CD14-positive monocyte (primary cell): Measurements from ENCODE around the gene SLC35F2. TPM values are rescaled to one million over a fixed set of nuclear protein-coding genes. Genes with fewer than 3 reads are reported as not detected.
A peak's percentile ranks its signal among the peaks of the same experiment; 100 is the strongest.

ENCODE experiments used
- DNase-seq, 3 donors: peaks; one replicate each; pipeline ENCODE4 v3.0.0-alpha.2; 2011 to 2022
- H2AFZ ChIP-seq: 2 replicates; pipeline ENCODE4 v1.6.0; 2012; ENCODE audit warnings: mild to moderate bottlenecking, low read depth, low read length, inconsistent platforms; ENCODE audit not compliant: insufficient read depth, poor library complexity, severe bottlenecking
- H3K27ac ChIP-seq, 2 donors: 1 replicate in 1 of 2; 2 replicates in 1 of 2; pipeline ENCODE4 v1.5.1; 2012 to 2013; ENCODE audit warnings: low read length in 2 of 2, control low read depth in 1 of 2, inconsistent platforms in 1 of 2, low read depth in 1 of 2, mild to moderate bottlenecking in 1 of 2
- H3K27me3 ChIP-seq, 2 donors: one replicate each; pipeline versions ENCODE4 v1.6.0 to v1.6.1; 2011 to 2013; ENCODE audit warnings: low read length in 2 of 2; ENCODE audit not compliant: control insufficient read depth in 2 of 2, insufficient read depth in 2 of 2
- H3K36me3 ChIP-seq, 2 donors: replicated peaks in 1 of 2; 1 replicate in 1 of 2; 2 replicates in 1 of 2; pipeline versions ENCODE4 v1.5.1 to v1.6.1; 2012 to 2013; ENCODE audit warnings: low read length in 2 of 2, control low read depth in 1 of 2, inconsistent platforms in 1 of 2, mild to moderate bottlenecking in 1 of 2; ENCODE audit not compliant: insufficient read depth in 2 of 2, control insufficient read depth in 1 of 2
- H3K4me1 ChIP-seq, 2 donors: 1 replicate in 1 of 2; 2 replicates in 1 of 2; pipeline versions ENCODE4 v1.5.1 to v1.6.1; 2012 to 2013; ENCODE audit warnings: low read length in 2 of 2, control low read depth in 1 of 2, inconsistent platforms in 1 of 2, mild to moderate bottlenecking in 1 of 2, moderate library complexity in 1 of 2; ENCODE audit not compliant: insufficient read depth in 2 of 2, control insufficient read depth in 1 of 2
- H3K4me2 ChIP-seq: replicated peaks from 2 replicates; pipeline ENCODE3; 2012; ENCODE audit warnings: low read length, moderate library complexity, mild to moderate bottlenecking; ENCODE audit not compliant: poor library complexity, severe bottlenecking; ENCODE audit errors: extremely low read depth
- H3K4me3 ChIP-seq, 3 experiments: fragments of 200-600 bp in 1 of 3; sonication (generic) in 1 of 3; replicated peaks in 1 of 3; 1 replicate in 2 of 3; 2 replicates in 1 of 3; pipeline ENCODE4 v1.5.1; 2011 to 2013; ENCODE audit warnings: low read length in 3 of 3, mild to moderate bottlenecking in 3 of 3, control low read depth in 2 of 3, low read depth in 2 of 3, inconsistent platforms in 1 of 3, moderate library complexity in 1 of 3
- H3K79me2 ChIP-seq: 2 replicates; pipeline ENCODE4 v1.6.0; 2012; ENCODE audit warnings: mild to moderate bottlenecking, control low read depth, inconsistent platforms, low read length, moderate library complexity; ENCODE audit not compliant: insufficient read depth
- H3K9ac ChIP-seq: 2 replicates; pipeline ENCODE4 v1.6.0; 2017; ENCODE audit warnings: low read length, mild to moderate bottlenecking; ENCODE audit not compliant: insufficient read depth, poor library complexity, severe bottlenecking
- H3K9me3 ChIP-seq, 2 donors: replicated peaks in 1 of 2; 1 replicate in 1 of 2; 2 replicates in 1 of 2; pipeline versions ENCODE4 v1.5.1 to v1.6.1; 2012 to 2013; ENCODE audit warnings: low read length in 2 of 2, control low read depth in 1 of 2; ENCODE audit not compliant: control insufficient read depth in 1 of 2, insufficient read depth in 1 of 2
- H4K20me1 ChIP-seq: 2 replicates; pipeline ENCODE4 v1.6.0; 2012; ENCODE audit warnings: mild to moderate bottlenecking, low read length, control low read depth, moderate library complexity; ENCODE audit not compliant: insufficient read depth
- H3K27ac Mint-ChIP-seq, 7 donors: one replicate each; pipeline ENCODE4 v1.8.0; 2020; ENCODE audit warnings: mild to moderate bottlenecking in 7 of 7, mixed read lengths in 7 of 7, moderate library complexity in 6 of 7, inconsistent platforms in 2 of 7
- H3K27me3 Mint-ChIP-seq, 3 donors: one replicate each; pipeline ENCODE4 v1.8.0; 2021 to 2022; ENCODE audit warnings: low read depth in 3 of 3, mild to moderate bottlenecking in 3 of 3, mixed read lengths in 3 of 3, moderate library complexity in 3 of 3, inconsistent platforms in 1 of 3
- H3K36me3 Mint-ChIP-seq, 2 donors: one replicate each; pipeline ENCODE4 v1.8.0; 2020; ENCODE audit warnings: mixed read lengths in 2 of 2, inconsistent platforms in 1 of 2, mild to moderate bottlenecking in 1 of 2
- H3K4me1 Mint-ChIP-seq: one replicate; pipeline ENCODE4 v1.8.0; 2020; ENCODE audit warnings: mild to moderate bottlenecking, mixed read lengths
- H3K4me3 Mint-ChIP-seq, 2 donors: one replicate each; pipeline ENCODE4 v1.8.0; 2020; ENCODE audit warnings: mild to moderate bottlenecking in 2 of 2, mixed read lengths in 2 of 2, moderate library complexity in 1 of 2
- H3K9me3 Mint-ChIP-seq, 7 donors: one replicate each; pipeline ENCODE4 v1.8.0; 2020 to 2022; ENCODE audit warnings: mixed read lengths in 7 of 7, mild to moderate bottlenecking in 6 of 7, moderate library complexity in 6 of 7, inconsistent platforms in 2 of 7
- WGBS: methylation state at CpG from one replicate; pipeline ENCODE4 v1.1.5; 2013; ENCODE audit warnings: missing lambda C conversion rate; ENCODE audit not compliant: insufficient coverage; 5-methylcytosine and 5-hydroxymethylcytosine counted together
- intact Hi-C, 2 donors: fragments of 100-400 bp; cut with micrococcal nuclease; formaldehyde crosslinking; loops; one replicate each; pipeline versions ENCODE4 v1.15.0 to v1.15.1; 2023
- polyA plus RNA-seq, 3 donors: library from polyadenylated mRNA; depleted of rRNA in 1 of 3; unstranded in 2 of 3; stranded (reverse) in 1 of 3; fragments of 300-500 nt in 2 of 3; fragments of >200 nt in 1 of 3; fragmentation: Illumina TruSeq in 2 of 3; gene quantifications; 1 replicate in 2 of 3; 2 replicates in 1 of 3; pipeline ENCODE4 v1.2.3, GENCODE V29; 2012 to 2021
- TF ChIP-seq, protein P1 (sequence below): fragments of 200-600 bp; IDR thresholded peaks from one replicate; pipeline ENCODE4 v1.8.0; 2022; ENCODE audit warnings: antibody characterized with exemption, mild to moderate bottlenecking

The SLC35F2 gene
- polyA plus RNA-seq, 3 donors = 0.24 to 0.25 TPM; not detected in 1

DNA sequence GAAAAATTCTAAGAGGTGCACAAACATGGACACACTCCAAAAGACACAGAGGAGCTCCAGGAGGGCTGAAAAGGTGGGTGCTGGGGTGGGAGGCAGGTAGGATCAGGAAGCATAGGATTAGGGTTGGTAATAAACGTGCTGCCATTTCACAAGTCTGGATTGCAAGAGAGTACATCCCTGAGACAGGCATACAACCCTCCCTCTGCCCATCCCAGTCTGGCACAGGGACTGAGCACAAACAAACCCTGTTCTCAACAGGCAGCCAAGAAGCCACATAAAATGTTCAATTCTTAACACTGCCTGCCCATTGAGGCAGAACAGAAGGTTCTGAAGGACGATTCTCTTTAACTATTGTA, 18.5 kb downstream of the SLC35F2 start:
- Mint-ChIP-seq H3K27ac (peak overlapping the region; percentile 89 to 97 (median 93)), H3K4me1 (peaks cover 31% of the 10 kb centered on the region)
- H3K9ac ChIP-seq = peak overlapping the region; percentile 19

DNA sequence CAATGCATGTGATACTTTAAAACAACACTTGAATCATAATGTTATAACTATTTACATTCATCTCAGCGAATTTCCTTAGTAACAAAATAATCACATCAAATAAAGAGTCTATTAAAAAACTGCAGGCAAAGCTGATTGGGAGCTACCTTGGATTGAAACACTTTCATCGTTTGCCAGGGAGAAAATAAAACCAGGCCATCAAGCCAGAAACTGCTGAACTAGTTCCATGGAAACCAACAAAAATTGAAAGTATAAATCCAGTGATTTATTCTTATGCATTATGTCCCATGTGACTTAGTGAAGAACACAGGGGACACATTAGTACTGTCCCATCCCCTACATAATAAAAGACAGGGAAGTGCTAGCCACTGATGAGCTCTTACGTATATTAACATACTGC, 21.7 kb downstream of the SLC35F2 start:
- Histone ChIP-seq H3K27me3 (no peaks in the 10 kb centered on the region), H3K79me2 (peaks cover 3% of the 10 kb centered on the region), H3K36me3 (no peaks in the 10 kb centered on the region), H3K4me2 (no peak overlapping the region), H3K4me3 (no peak overlapping the region), H2AFZ (no peak overlapping the region), H3K27ac (no peak overlapping the region), H3K9me3 (no peaks in the 10 kb centered on the region), H3K4me1 (peaks cover 21 to 23% of the 10 kb centered on the region in 2 donors), H4K20me1 (no peaks in the 10 kb centered on the region), H3K9ac (no peak overlapping the region)
- 100% methylated on average over 1 of the region's 3 CpGs for WGBS
- intact Hi-C loops = no loop called here
- H3K9me3 Mint-ChIP-seq = peaks cover 0 to 2% (median 0%) of the 10 kb centered on the region in 7 donors
- H3K27me3 Mint-ChIP-seq = peaks cover 0 to 5% (median 2%) of the 10 kb centered on the region in 3 donors
- H3K27ac Mint-ChIP-seq = no peak overlapping the region
- H3K4me1 Mint-ChIP-seq = peaks cover 28% of the 10 kb centered on the region
- H3K36me3 Mint-ChIP-seq = no peaks in the 10 kb centered on the region
- TF ChIP-seq, protein P1, sequence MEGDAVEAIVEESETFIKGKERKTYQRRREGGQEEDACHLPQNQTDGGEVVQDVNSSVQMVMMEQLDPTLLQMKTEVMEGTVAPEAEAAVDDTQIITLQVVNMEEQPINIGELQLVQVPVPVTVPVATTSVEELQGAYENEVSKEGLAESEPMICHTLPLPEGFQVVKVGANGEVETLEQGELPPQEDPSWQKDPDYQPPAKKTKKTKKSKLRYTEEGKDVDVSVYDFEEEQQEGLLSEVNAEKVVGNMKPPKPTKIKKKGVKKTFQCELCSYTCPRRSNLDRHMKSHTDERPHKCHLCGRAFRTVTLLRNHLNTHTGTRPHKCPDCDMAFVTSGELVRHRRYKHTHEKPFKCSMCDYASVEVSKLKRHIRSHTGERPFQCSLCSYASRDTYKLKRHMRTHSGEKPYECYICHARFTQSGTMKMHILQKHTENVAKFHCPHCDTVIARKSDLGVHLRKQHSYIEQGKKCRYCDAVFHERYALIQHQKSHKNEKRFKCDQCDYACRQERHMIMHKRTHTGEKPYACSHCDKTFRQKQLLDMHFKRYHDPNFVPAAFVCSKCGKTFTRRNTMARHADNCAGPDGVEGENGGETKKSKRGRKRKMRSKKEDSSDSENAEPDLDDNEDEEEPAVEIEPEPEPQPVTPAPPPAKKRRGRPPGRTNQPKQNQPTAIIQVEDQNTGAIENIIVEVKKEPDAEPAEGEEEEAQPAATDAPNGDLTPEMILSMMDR = no peak
- no peak overlapping the region for H3K4me3 Mint-ChIP-seq
- no peak for DNase-seq

More for the DNA sequence above, 18.5 kb downstream of the SLC35F2 start:
- peaks cover 0 to 5% (median 2%) of the 10 kb centered on the region in 3 donors for H3K27me3 Mint-ChIP-seq
- H3K9me3 ChIP-seq = no peaks in the 10 kb centered on the region
- H3K27ac ChIP-seq = peak overlapping the region; percentile 79 to 91
- no peaks in the 10 kb centered on the region for H3K36me3 Mint-ChIP-seq
- no peaks in the 10 kb centered on the region for H3K36me3 ChIP-seq
- peaks cover 28 to 31% of the 10 kb centered on the region in 2 donors for H3K4me1 ChIP-seq
- TF ChIP-seq, protein P1 = no peak
- peak in 1 of 3 donors; percentile 26 for DNase-seq
- no peaks in the 10 kb centered on the region for H4K20me1 ChIP-seq
- peak overlapping the region in 1 of 3 experiments; percentile 53 for H3K4me3 ChIP-seq
- WGBS = no CpG with 5 or more reads among the region's 2 CpGs
- H3K27me3 ChIP-seq = no peaks in the 10 kb centered on the region
- H2AFZ ChIP-seq = peak overlapping the region; percentile 25
- H3K4me3 Mint-ChIP-seq = peak overlapping the region; percentile 13 to 88
- peaks cover 0 to 2% (median 0%) of the 10 kb centered on the region in 7 donors for H3K9me3 Mint-ChIP-seq
- H3K79me2 ChIP-seq = peaks cover 3% of the 10 kb centered on the region
- intact Hi-C loops = loop anchor here in 1 of 2 donors (5.0 to 10.0 kb wide), 3 partner anchors 33 to 385 kb away; partner anchors contain the start of genes CWF19L2 and RAB39A
- H3K4me2 ChIP-seq = peak overlapping the region; percentile 49
